GM23248 (cell line): Measurements from ENCODE around the gene AFF3. TPM values are rescaled to one million over a fixed set of nuclear protein-coding genes. Genes with fewer than 3 reads are reported as not detected.

Experiments
- DNase-seq: peaks from one replicate; pipeline ENCODE4 v3.0.0-alpha.2; 2015
- H2AFZ ChIP-seq: fragments of 200-600 bp; sonication (generic); 2 replicates; pipeline ENCODE4 v1.6.1; 2016; ENCODE audit warnings: antibody characterized with exemption
- H3F3A ChIP-seq: fragments of 200-600 bp; sonication (generic); 2 replicates; pipeline ENCODE4 v1.6.1; 2016; ENCODE audit warnings: mild to moderate bottlenecking, antibody characterized with exemption, mixed run types; ENCODE audit not compliant: insufficient read depth
- H3K27ac ChIP-seq: fragments of 200-600 bp; sonication (generic); 2 replicates; pipeline ENCODE4 v1.5.1; 2016; ENCODE audit warnings: mild to moderate bottlenecking
- H3K27me3 ChIP-seq: fragments of 200-600 bp; sonication (generic); replicated peaks from 2 replicates; pipeline ENCODE4 v1.6.1; 2016; ENCODE audit warnings: mild to moderate bottlenecking; ENCODE audit not compliant: insufficient read depth
- H3K36me3 ChIP-seq: fragments of 200-600 bp; sonication (generic); 2 replicates; pipeline ENCODE4 v1.6.1; 2016; ENCODE audit warnings: low read depth, mild to moderate bottlenecking
- H3K4me1 ChIP-seq: fragments of 200-600 bp; sonication (generic); 2 replicates; pipeline ENCODE4 v1.6.1; 2016; ENCODE audit warnings: mild to moderate bottlenecking; ENCODE audit not compliant: insufficient read depth
- H3K4me2 ChIP-seq: fragments of 200-600 bp; sonication (generic); one replicate; pipeline ENCODE4 v1.6.1; 2016; ENCODE audit warnings: mild to moderate bottlenecking; ENCODE audit not compliant: unreplicated experiment
- H3K4me3 ChIP-seq: fragments of 200-600 bp; sonication (generic); 2 replicates; pipeline ENCODE4 v1.5.1; 2016; ENCODE audit warnings: mild to moderate bottlenecking
- H3K79me2 ChIP-seq: fragments of 200-600 bp; sonication (generic); 2 replicates; pipeline ENCODE4 v1.6.1; 2016; ENCODE audit warnings: mild to moderate bottlenecking; ENCODE audit not compliant: insufficient read depth
- H3K9ac ChIP-seq: fragments of 200-600 bp; sonication (generic); 2 replicates; pipeline ENCODE4 v1.6.1; 2016; ENCODE audit warnings: mild to moderate bottlenecking
- H3K9me2 ChIP-seq: fragments of 200-600 bp; sonication (generic); 2 replicates; pipeline ENCODE4 v1.6.1; 2016; ENCODE audit warnings: mixed run types, mild to moderate bottlenecking, moderate library complexity; ENCODE audit not compliant: insufficient read depth
- H3K9me3 ChIP-seq: fragments of 200-600 bp; sonication (generic); one replicate; pipeline ENCODE4 v1.6.1; 2017; ENCODE audit warnings: low read depth
- H4K20me1 ChIP-seq: fragments of 200-600 bp; sonication (generic); 2 replicates; pipeline ENCODE4 v1.6.0; 2016; ENCODE audit not compliant: insufficient read depth
- EZH2 ChIP-seq: fragments of 200-600 bp; sonication (generic); IDR thresholded peaks from 2 replicates; pipeline ENCODE4 v1.6.1; 2018; ENCODE audit warnings: antibody characterized with exemption, mild to moderate bottlenecking; ENCODE audit not compliant: insufficient read depth, poor library complexity, severe bottlenecking
- EZH2phosphoT487 ChIP-seq: fragments of 200-600 bp; sonication (generic); IDR thresholded peaks from 2 replicates; pipeline ENCODE4 v1.6.1; 2018; ENCODE audit warnings: antibody characterized with exemption, moderate library complexity, mild to moderate bottlenecking, low read depth; ENCODE audit not compliant: insufficient read depth
- WGBS, 2 experiments: methylation state at CpG; one replicate each; pipeline ENCODE4 v1.1.6; 2015 to 2017; ENCODE audit warnings: low lambda C conversion rate in 2 of 2, low coverage in 1 of 2; ENCODE audit errors: missing lambda C conversion rate in 2 of 2; 5-methylcytosine and 5-hydroxymethylcytosine counted together
- in situ Hi-C: fragments of 300-500 bp; cut with MboI; formaldehyde crosslinking; loops from 2 replicates; pipeline ENCODE4 v1.15.0; 2020
- polyA plus RNA-seq: library from polyadenylated mRNA; unstranded; fragments of >200 nt; fragmentation: Nextera tagmentation; extraction: Ambion mirVana; gene quantifications from 2 replicates; pipeline ENCODE4 v1.2.1, GENCODE V29; 2016
- total RNA-seq: library from RNA; depleted of rRNA; stranded (reverse); fragments of >200 nt; shearing (Covaris generic); gene quantifications from 2 replicates; pipeline ENCODE4 v1.2.3, GENCODE V29; 2014

The AFF3 gene
- total and polyA plus RNA-seq, 2 experiments from 2014 or later = 0.56 to 0.86 TPM

GRCh38 chr2:99622534-99622933 lies 519.9 kb downstream of the AFF3 start:
- no peak overlapping the region for H2AFZ ChIP-seq
- H3K27me3 ChIP-seq = 0 out of 2 replicates have a peak, but pooled peaks cover 7% of the 10 kb centered on the region
- H3K9me2 ChIP-seq = no peaks in the 10 kb centered on the region
- no peaks in the 10 kb centered on the region for H3K4me1 ChIP-seq
- WGBS, 2 experiments = 68 to 74% methylated on average over 6 of the region's 6 CpGs
- DNase-seq = no peak
- H3K4me3 ChIP-seq = no peak overlapping the region
- H3K4me2 ChIP-seq = no peak overlapping the region
- no peaks in the 10 kb centered on the region for H3K9me3 ChIP-seq
- H3K9ac ChIP-seq = no peak overlapping the region
- TF ChIP-seq EZH2phosphoT487 (no peak), EZH2 (no peak)
- no peak overlapping the region for H3K27ac ChIP-seq
- no peaks in the 10 kb centered on the region for H4K20me1 ChIP-seq
- in situ Hi-C loops = no loop called here
- no peaks in the 10 kb centered on the region for H3F3A ChIP-seq
- H3K36me3 ChIP-seq = no peaks in the 10 kb centered on the region
- no peaks in the 10 kb centered on the region for H3K79me2 ChIP-seq

- Histone ChIP-seq H3K4me3 (no peak overlapping the region), H3K9me2 (no peaks in the 10 kb centered on the region), H2AFZ (no peak overlapping the region), H3K36me3 (no peaks in the 10 kb centered on the region), H4K20me1 (no peaks in the 10 kb centered on the region), H3K79me2 (no peaks in the 10 kb centered on the region), H3K9ac (no peak overlapping the region), H3F3A (no peaks in the 10 kb centered on the region), H3K27ac (no peak overlapping the region), H3K9me3 (no peaks in the 10 kb centered on the region), H3K4me1 (no peaks in the 10 kb centered on the region), H3K27me3 (0 out of 2 replicates have a peak, but pooled peaks cover 7% of the 10 kb centered on the region), H3K4me2 (no peak overlapping the region)
- no peak for DNase-seq
- TF ChIP-seq EZH2 (no peak), EZH2phosphoT487 (no peak)
- in situ Hi-C loops = no loop called here
- WGBS, 2 experiments = 70 to 71% methylated on average over 5 of the region's 5 CpGs
Observed at GRCh38 chr2:99621774-99622173, 520.6 kb downstream of the AFF3 start.

GRCh38 chr2:99621106-99621505 lies 521.3 kb downstream of the AFF3 start:
- no peaks in the 10 kb centered on the region for H3K4me1 ChIP-seq
- H3K9ac ChIP-seq = no peak overlapping the region
- H3K36me3 ChIP-seq = no peaks in the 10 kb centered on the region
- no peaks in the 10 kb centered on the region for H3F3A ChIP-seq
- 0 out of 2 replicates have a peak, but pooled peaks cover 7% of the 10 kb centered on the region for H3K27me3 ChIP-seq
- WGBS, 2 experiments = 81 to 86% methylated on average over 4 of the region's 4 CpGs
- no peak overlapping the region for H3K27ac ChIP-seq
- H3K4me2 ChIP-seq = no peak overlapping the region
- DNase-seq = no peak
- no peaks in the 10 kb centered on the region for H3K9me3 ChIP-seq
- no peak for TF ChIP-seq EZH2phosphoT487
- no peak for TF ChIP-seq EZH2
- H4K20me1 ChIP-seq = no peaks in the 10 kb centered on the region
- in situ Hi-C loops = no loop called here
- no peaks in the 10 kb centered on the region for H3K9me2 ChIP-seq
- no peak overlapping the region for H3K4me3 ChIP-seq
- no peaks in the 10 kb centered on the region for H3K79me2 ChIP-seq
- H2AFZ ChIP-seq = no peak overlapping the region

- no peak for TF ChIP-seq EZH2phosphoT487
- in situ Hi-C loops = no loop called here
Observed at GRCh38 chr2:99619151-99619550, 523.2 kb downstream of the AFF3 start.

GRCh38 chr2:99618579-99619097 lies 523.8 kb downstream of the AFF3 start:
- DNase-seq = no peak
- Histone ChIP-seq H3K79me2 (no peaks in the 10 kb centered on the region), H3K9ac (no peak overlapping the region), H4K20me1 (no peaks in the 10 kb centered on the region), H3K9me2 (no peaks in the 10 kb centered on the region), H2AFZ (no peak overlapping the region), H3K36me3 (no peaks in the 10 kb centered on the region), H3K4me3 (no peak overlapping the region), H3K4me1 (no peaks in the 10 kb centered on the region), H3F3A (no peaks in the 10 kb centered on the region), H3K27me3 (no peaks in the 10 kb centered on the region), H3K4me2 (no peak overlapping the region), H3K27ac (no peak overlapping the region), H3K9me3 (no peaks in the 10 kb centered on the region)
- no peak for TF ChIP-seq EZH2
- no peak for TF ChIP-seq EZH2phosphoT487
- WGBS, 2 experiments = 69 to 78% methylated on average over 6 of the region's 6 CpGs
- in situ Hi-C loops = no loop called here

More at GRCh38 chr2:99619151-99619550, 523.2 kb downstream of the AFF3 start:
- H3F3A ChIP-seq = no peaks in the 10 kb centered on the region
- H3K4me1 ChIP-seq = no peaks in the 10 kb centered on the region
- H3K79me2 ChIP-seq = no peaks in the 10 kb centered on the region
- no peak for DNase-seq
- H4K20me1 ChIP-seq = no peaks in the 10 kb centered on the region
- no peak overlapping the region for H3K4me3 ChIP-seq
- no peaks in the 10 kb centered on the region for H3K27me3 ChIP-seq
- H3K27ac ChIP-seq = no peak overlapping the region
- H3K9me2 ChIP-seq = no peaks in the 10 kb centered on the region
- H3K9me3 ChIP-seq = no peaks in the 10 kb centered on the region
- H3K36me3 ChIP-seq = no peaks in the 10 kb centered on the region
- no peak overlapping the region for H3K4me2 ChIP-seq
- no peak overlapping the region for H2AFZ ChIP-seq
- WGBS, 2 experiments = 100% methylated on average over 1 of the region's 1 CpG
- H3K9ac ChIP-seq = no peak overlapping the region
